ENCODE results near the gene HPX. TPM values are rescaled to one million over a fixed set of nuclear protein-coding genes. Genes with fewer than 3 reads are reported as not detected.

The HPX gene
- polyA plus RNA-seq, 2 of the 4 experiments (the other 2 are of a cell fraction) = 0.66 to 0.70 TPM

DNA sequence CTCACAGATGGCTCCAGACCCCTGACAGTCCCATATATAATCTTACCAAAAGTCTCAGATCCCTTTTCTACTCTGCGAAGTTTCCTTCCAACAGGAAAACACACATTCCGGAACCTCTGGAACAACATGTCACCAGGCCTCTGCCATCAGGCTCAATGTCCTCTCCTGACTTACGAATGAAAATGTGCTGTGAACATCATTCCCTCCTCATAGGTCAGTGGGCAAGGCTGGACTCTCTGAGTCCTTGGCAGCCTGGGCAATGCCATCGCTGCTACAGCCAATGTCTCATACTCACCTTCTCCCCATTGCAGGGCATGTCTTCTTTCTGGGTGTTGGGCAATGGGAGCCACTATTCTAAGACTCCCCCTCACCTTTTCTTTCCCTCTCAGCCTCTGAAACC, 1.7 kb upstream of the HPX start:
- 90% methylated on average over 4 of the region's 4 CpGs for WGBS (ENCODE audit: missing lambda C conversion rate)

DNA sequence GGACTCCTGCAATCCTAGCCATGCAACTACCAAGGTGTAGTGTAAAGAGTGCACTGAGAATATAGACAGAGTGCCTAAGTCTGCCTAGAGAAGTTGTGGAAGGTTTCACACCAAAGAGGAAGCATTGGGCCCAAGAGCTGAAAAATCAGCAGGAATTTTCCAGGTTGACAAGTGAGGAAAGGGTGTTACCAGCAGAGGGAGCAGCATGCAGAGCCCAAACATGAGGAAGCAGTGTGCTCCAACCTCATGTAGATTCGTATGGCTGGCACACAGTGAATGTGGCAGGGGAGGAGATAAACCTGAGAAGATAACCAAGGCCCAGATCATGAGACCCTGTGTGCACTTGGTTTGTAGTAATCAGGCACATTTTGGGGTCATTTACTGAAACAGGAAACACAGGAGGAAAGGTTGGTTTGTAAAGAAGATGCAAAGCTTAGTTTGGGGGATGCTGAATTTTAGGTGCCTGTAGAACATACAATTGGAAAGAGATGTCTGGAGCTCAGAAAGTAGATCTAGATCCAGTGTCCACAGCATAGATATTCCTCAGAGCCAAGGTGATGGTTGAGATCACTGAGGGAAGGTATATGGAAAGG, 1.7 kb downstream of the HPX start:
- peak; percentile 67 to 83; a peak in 5 of 6 replicates for ATAC-seq
- no peak overlapping the region for H3K4me3 ChIP-seq
- POLR2A ChIA-PET = interaction anchor here (1.0 kb wide), 1 partner anchor 20 kb away, joined by 7 read pairs; the partner anchor contains the start of gene APBB1
- H3K27ac ChIP-seq = no peak overlapping the region
- no peak overlapping the region for H3K4me2 ChIP-seq
- H3K9me3 ChIP-seq = no peaks in the 10 kb centered on the region
- CTCF ChIA-PET = interaction anchor here (0.6 to 3.1 kb wide), 24 partner anchors 8 to 377 kb away, joined by 3 to 26 read pairs (median 5); partner anchors contain the start of genes APBB1, ARFIP2 and TIMM10B
- 0% methylated on average over 1 of the region's 1 CpG for WGBS (ENCODE audit: missing lambda C conversion rate)
- peak; percentile 65 to 68 for DNase-seq (ENCODE audit: low read depth in 1 of 2, low spot score in 1 of 2)
- peaks cover 13% of the 10 kb centered on the region for H3K4me1 ChIP-seq
- TF ChIP-seq, protein P1, sequence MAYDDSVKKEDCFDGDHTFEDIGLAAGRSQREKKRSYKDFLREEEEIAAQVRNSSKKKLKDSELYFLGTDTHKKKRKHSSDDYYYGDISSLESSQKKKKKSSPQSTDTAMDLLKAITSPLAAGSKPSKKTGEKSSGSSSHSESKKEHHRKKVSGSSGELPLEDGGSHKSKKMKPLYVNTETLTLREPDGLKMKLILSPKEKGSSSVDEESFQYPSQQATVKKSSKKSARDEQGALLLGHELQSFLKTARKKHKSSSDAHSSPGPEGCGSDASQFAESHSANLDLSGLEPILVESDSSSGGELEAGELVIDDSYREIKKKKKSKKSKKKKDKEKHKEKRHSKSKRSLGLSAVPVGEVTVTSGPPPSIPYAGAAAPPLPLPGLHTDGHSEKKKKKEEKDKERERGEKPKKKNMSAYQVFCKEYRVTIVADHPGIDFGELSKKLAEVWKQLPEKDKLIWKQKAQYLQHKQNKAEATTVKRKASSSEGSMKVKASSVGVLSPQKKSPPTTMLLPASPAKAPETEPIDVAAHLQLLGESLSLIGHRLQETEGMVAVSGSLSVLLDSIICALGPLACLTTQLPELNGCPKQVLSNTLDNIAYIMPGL (CRISPR knock-in tag; IDR thresholded peaks at IDR 0.05; ENCODE audit: borderline replicate concordance) = no peak
- peak; percentile 55 for TF ChIP-seq CTCF (IDR thresholded peaks at IDR 0.05)
- no peak for TF ChIP-seq ZC3H11A (IDR thresholded peaks at IDR 0.05)
- TF ChIP-seq SMC3 (IDR thresholded peaks at IDR 0.05) = peak; percentile 53; the same call in 2 of the 3 replicates
- peak; percentile 44; the same call in 1 of the 2 replicates for TF ChIP-seq MAX (IDR thresholded peaks at IDR 0.05)
- TF ChIP-seq RAD21 (conservative IDR thresholded peaks at IDR 0.05 in 1 of 2, IDR thresholded peaks at IDR 0.05 in 1 of 2) = peak; percentile 38 to 55; a peak in 4 of 5 replicates
- no peak for FAIRE-seq

More for the DNA sequence above, 1.7 kb upstream of the HPX start:
- DNase-seq (ENCODE audit: low read depth in 1 of 2, low spot score in 1 of 2) (no peak), ATAC-seq (no peak), FAIRE-seq (no peak)
- H3K9me3 ChIP-seq = no peaks in the 10 kb centered on the region
- TF ChIP-seq PHF8 (IDR thresholded peaks at IDR 0.05; ENCODE audit: borderline replicate concordance, low read depth) (no peak), FOXS1 (CRISPR knock-in tag; IDR thresholded peaks at IDR 0.05) (no peak), GATA3 (IDR thresholded peaks at IDR 0.05; ENCODE audit: borderline replicate concordance) (no peak), ZNF302 (CRISPR knock-in tag; IDR thresholded peaks at IDR 0.05) (no peak), FOSL2 (IDR thresholded peaks at IDR 0.05) (no peak), FOSL2 (CRISPR knock-in tag; IDR thresholded peaks at IDR 0.05) (no peak), CEBPB (IDR thresholded peaks at IDR 0.05) (no peak), RFX5 (IDR thresholded peaks at IDR 0.05) (no peak), MYC (IDR thresholded peaks at IDR 0.05; ENCODE audit: borderline replicate concordance, low read length) (no peak), JUN (IDR thresholded peaks at IDR 0.05) (no peak), TP53 (CRISPR knock-in tag; IDR thresholded peaks at IDR 0.05) (no peak), HOXA7 (CRISPR knock-in tag; IDR thresholded peaks at IDR 0.05) (no peak), SMC3 (IDR thresholded peaks at IDR 0.05) (no peak), USF2 (IDR thresholded peaks at IDR 0.05) (no peak), JUNB (IDR thresholded peaks at IDR 0.05) (no peak), FOSB (CRISPR knock-in tag; IDR thresholded peaks at IDR 0.05) (no peak)
- no peak overlapping the region for H3K4me2 ChIP-seq
- no peak overlapping the region for H3K4me3 ChIP-seq
- POLR2A ChIA-PET = no interaction called here
- H3K27ac ChIP-seq = no peak overlapping the region
- CTCF ChIA-PET = interaction anchor here (0.6 to 9.6 kb wide), 10 partner anchors 8 to 241 kb away, joined by 3 to 142 read pairs (median 8); partner anchors contain the start of gene MRPL17
- H3K4me1 ChIP-seq = peaks cover 13% of the 10 kb centered on the region
